ENCODE measurements around the gene RAB7A. TPM values are rescaled to one million over a fixed set of nuclear protein-coding genes. Genes with fewer than 3 reads are reported as not detected.

RAB7A gene
- total and polyA plus RNA-seq, 2 of the 4 experiments (the other 2 are of a cell fraction) = 57.0 to 240 TPM

GRCh38 chr3:128723477-128723876 is 2.5 kb upstream of the RAB7A start:
- in situ Hi-C loops (cut with MboI; ENCODE audit: low sequenced_read_pairs) = no loop called here
- Histone ChIP-seq H4K5ac (ENCODE audit: low read depth, low read length) (no peak overlapping the region), H2BK15ac (ENCODE audit: low read depth, low read length) (no peak overlapping the region), H3K14ac (replicated peaks; ENCODE audit: low read depth, low read length) (no peak overlapping the region), H2AK5ac (ENCODE audit: low read depth, low read length) (no peak overlapping the region), H2BK5ac (ENCODE audit: low read depth, low read length, poor library complexity, severe bottlenecking) (no peak overlapping the region), H4K8ac (ENCODE audit: low read depth in 2 of 2, low read length in 2 of 2) (no peak overlapping the region), H3K18ac (ENCODE audit: low read depth, low read length) (no peak overlapping the region), H4K91ac (ENCODE audit: insufficient read depth, low read depth, low read length) (no peak overlapping the region), H3K4me1 (ENCODE audit: control insufficient read depth, insufficient read depth, low read length) (peaks cover 3% of the 10 kb centered on the region), H3K4me3 (ENCODE audit: insufficient read depth, low read depth, low read length) (no peak overlapping the region), H3K56ac (ENCODE audit: extremely low read depth, insufficient read depth, low read length) (no peak overlapping the region), H3K4ac (ENCODE audit: low read depth, low read length) (no peak overlapping the region), H3K4me2 (ENCODE audit: low read depth, low read length) (no peak overlapping the region), H3K27me3 (ENCODE audit: control insufficient read depth, insufficient read depth, low read length) (peaks cover 13% of the 10 kb centered on the region), H3K79me1 (ENCODE audit: low read depth in 1 of 2, low read length in 2 of 2) (peaks cover 0 to 15% of the 10 kb centered on the region in 2 experiments; a peak in 2 of 4 replicates), H3K9ac (ENCODE audit: low read depth, low read length) (no peak overlapping the region), H2AFZ (replicated peaks; ENCODE audit: low read length, poor library complexity) (no peak overlapping the region), H3K9me3 (ENCODE audit: control insufficient read depth, insufficient read depth, low read length) (no peaks in the 10 kb centered on the region), H3K27ac (ENCODE audit: insufficient read depth, low read length) (no peak overlapping the region), H3K23ac (ENCODE audit: low read depth, low read length) (no peak overlapping the region), H3K9me1 (ENCODE audit: insufficient read depth, low read length) (no peaks in the 10 kb centered on the region), H2BK20ac (ENCODE audit: low read depth, low read length) (no peak overlapping the region), H4K20me1 (ENCODE audit: insufficient read depth, low read length) (peaks cover 24% of the 10 kb centered on the region), H3K36me3 (ENCODE audit: control insufficient read depth, insufficient read depth, low read length) (no peaks in the 10 kb centered on the region), H2AK9ac (replicated peaks; ENCODE audit: low read depth, low read length, poor library complexity) (no peak overlapping the region), H2BK120ac (ENCODE audit: low read depth, low read length) (no peak overlapping the region)
- POLR2A ChIA-PET (ENCODE audit: unreplicated experiment) = no interaction called here
- DNase-seq = no peak
- no peak for TF ChIP-seq MAFK (IDR thresholded peaks at IDR 0.05; ENCODE audit: low read depth, low read length)
- TF ChIP-seq, protein P1, sequence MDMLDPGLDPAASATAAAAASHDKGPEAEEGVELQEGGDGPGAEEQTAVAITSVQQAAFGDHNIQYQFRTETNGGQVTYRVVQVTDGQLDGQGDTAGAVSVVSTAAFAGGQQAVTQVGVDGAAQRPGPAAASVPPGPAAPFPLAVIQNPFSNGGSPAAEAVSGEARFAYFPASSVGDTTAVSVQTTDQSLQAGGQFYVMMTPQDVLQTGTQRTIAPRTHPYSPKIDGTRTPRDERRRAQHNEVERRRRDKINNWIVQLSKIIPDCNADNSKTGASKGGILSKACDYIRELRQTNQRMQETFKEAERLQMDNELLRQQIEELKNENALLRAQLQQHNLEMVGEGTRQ (IDR thresholded peaks at IDR 0.05; ENCODE audit: low read depth, low read length) = no peak
- no peak for TF ChIP-seq BHLHE40 (IDR thresholded peaks at IDR 0.05; ENCODE audit: low read depth, low read length)
- TF ChIP-seq FOS (IDR thresholded peaks at IDR 0.05; ENCODE audit: low read depth, low read length) = no peak
- TF ChIP-seq POLR2A (IDR thresholded peaks at IDR 0.05; ENCODE audit: low read depth, low read length) = no peak
- TF ChIP-seq RCOR1 (IDR thresholded peaks at IDR 0.05; ENCODE audit: insufficient replicate concordance, low read length) = no peak
- TF ChIP-seq RAD21 (IDR thresholded peaks at IDR 0.05; ENCODE audit: low read length) = no peak
- no peak for TF ChIP-seq CHD1 (IDR thresholded peaks at IDR 0.05; ENCODE audit: low read depth, low read length)
- no peak for TF ChIP-seq ELK1 (IDR thresholded peaks at IDR 0.05; ENCODE audit: borderline replicate concordance, low read depth, low read length)
- TF ChIP-seq, protein P2, sequence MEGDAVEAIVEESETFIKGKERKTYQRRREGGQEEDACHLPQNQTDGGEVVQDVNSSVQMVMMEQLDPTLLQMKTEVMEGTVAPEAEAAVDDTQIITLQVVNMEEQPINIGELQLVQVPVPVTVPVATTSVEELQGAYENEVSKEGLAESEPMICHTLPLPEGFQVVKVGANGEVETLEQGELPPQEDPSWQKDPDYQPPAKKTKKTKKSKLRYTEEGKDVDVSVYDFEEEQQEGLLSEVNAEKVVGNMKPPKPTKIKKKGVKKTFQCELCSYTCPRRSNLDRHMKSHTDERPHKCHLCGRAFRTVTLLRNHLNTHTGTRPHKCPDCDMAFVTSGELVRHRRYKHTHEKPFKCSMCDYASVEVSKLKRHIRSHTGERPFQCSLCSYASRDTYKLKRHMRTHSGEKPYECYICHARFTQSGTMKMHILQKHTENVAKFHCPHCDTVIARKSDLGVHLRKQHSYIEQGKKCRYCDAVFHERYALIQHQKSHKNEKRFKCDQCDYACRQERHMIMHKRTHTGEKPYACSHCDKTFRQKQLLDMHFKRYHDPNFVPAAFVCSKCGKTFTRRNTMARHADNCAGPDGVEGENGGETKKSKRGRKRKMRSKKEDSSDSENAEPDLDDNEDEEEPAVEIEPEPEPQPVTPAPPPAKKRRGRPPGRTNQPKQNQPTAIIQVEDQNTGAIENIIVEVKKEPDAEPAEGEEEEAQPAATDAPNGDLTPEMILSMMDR (conservative IDR thresholded peaks at IDR 0.05; ENCODE audit: low read depth, low read length) = no peak
- no peak for TF ChIP-seq SMC3 (IDR thresholded peaks at IDR 0.05; ENCODE audit: low read depth, low read length)
- no peak for TF ChIP-seq RFX5 (IDR thresholded peaks at IDR 0.05; ENCODE audit: low read depth, low read length)
- TF ChIP-seq MXI1 (IDR thresholded peaks at IDR 0.05; ENCODE audit: borderline replicate concordance, low read depth, low read length) = no peak
- TF ChIP-seq MAZ (IDR thresholded peaks at IDR 0.05; ENCODE audit: borderline replicate concordance, low read depth, low read length) = no peak
- no peak for TF ChIP-seq CEBPB (IDR thresholded peaks at IDR 0.05; ENCODE audit: low read depth, low read length)
- TF ChIP-seq NFE2L2 (IDR thresholded peaks at IDR 0.05; ENCODE audit: low read depth, low read length) = no peak
- ATAC-seq (ENCODE audit: low read depth) = no peak
- dilution Hi-C loops (cut with HindIII; ENCODE audit: low sequenced_read_pairs, unreplicated experiment) = no loop called here
- CTCF ChIA-PET = no interaction called here
- intact Hi-C loops (cut with micrococcal nuclease) = no loop called here
- no TSS peak for BruUV-seq (replicated peaks)
- WGBS, 2 experiments (ENCODE audit: extremely low coverage in 2 of 2, insufficient read length in 1 of 2) = 89% methylated on average over 3 of the region's 6 CpGs; no CpG with 5 or more reads in 1 of the 2 experiments
